ENCODE results near the gene CBX8.
A peak's percentile ranks its signal among the peaks of the same experiment; 100 is the strongest.

CBX8 gene

GRCh38 chr17:79781736-79782575 lies 14.9 kb downstream of the CBX8 start:
- Histone ChIP-seq H3K27ac (ENCODE audit: low read length) (no peak overlapping the region), H3K9me3 (ENCODE audit: control insufficient read depth, insufficient read depth, low read length) (no peaks in the 10 kb centered on the region), H3K36me3 (ENCODE audit: control insufficient read depth, insufficient read depth, low read length) (peaks cover 44% of the 10 kb centered on the region), H3K4me3 (ENCODE audit: low read length) (no peak overlapping the region), H3K4me1 (ENCODE audit: control insufficient read depth, insufficient read depth, low read length) (peaks cover 1% of the 10 kb centered on the region; the same call in 1 of the 2 replicates), H3K27me3 (ENCODE audit: control insufficient read depth, insufficient read depth, low read length) (no peaks in the 10 kb centered on the region)
- no peak for DNase-seq (ENCODE audit: low read depth, low spot score)
- WGBS (ENCODE audit: insufficient coverage, insufficient read length) = no CpG with 5 or more reads among the region's 27 CpGs

DNA sequence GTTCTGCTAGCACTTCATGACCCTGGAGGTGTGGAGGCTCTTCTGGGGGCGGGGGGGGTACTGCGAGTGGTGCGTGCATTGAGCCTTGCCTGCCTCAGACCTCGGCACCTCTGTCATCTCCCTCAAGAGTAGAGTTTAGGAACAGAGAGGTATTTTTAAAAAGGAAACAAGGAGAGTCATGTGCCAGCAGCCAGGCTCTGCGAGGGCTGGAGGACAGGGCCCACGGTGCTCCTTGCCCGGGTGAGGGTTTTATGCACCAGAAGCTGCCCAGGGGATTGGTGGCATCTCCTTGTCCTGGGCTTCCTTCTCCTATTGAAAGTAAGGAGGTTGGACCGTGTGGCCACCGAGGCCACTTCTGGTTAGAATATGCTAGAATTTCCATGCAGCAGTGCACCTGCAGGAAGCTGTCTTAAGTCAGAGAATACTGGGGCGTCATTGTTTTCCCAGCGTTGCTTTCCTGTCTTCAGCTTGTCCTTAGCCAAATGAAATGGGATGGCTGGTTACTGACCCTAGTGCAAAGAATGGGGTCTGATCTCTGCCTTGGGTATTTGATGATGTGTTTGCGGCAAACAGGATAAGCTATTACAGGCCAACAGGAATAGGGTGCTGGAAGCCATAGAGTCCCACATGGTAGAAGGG lies 15.7 kb downstream of the CBX8 start:
- WGBS (ENCODE audit: insufficient coverage, insufficient read length) = no CpG with 5 or more reads among the region's 12 CpGs
- Histone ChIP-seq H3K27ac (ENCODE audit: low read length) (no peak overlapping the region), H3K27me3 (ENCODE audit: control insufficient read depth, insufficient read depth, low read length) (no peaks in the 10 kb centered on the region), H3K9me3 (ENCODE audit: control insufficient read depth, insufficient read depth, low read length) (no peaks in the 10 kb centered on the region), H3K36me3 (ENCODE audit: control insufficient read depth, insufficient read depth, low read length) (peaks cover 44% of the 10 kb centered on the region), H3K4me3 (ENCODE audit: low read length) (no peak overlapping the region), H3K4me1 (ENCODE audit: control insufficient read depth, insufficient read depth, low read length) (peaks cover 1% of the 10 kb centered on the region; the same call in 1 of the 2 replicates)
- no peak for DNase-seq (ENCODE audit: low read depth, low spot score)

- Histone ChIP-seq H3K27ac (ENCODE audit: low read length) (no peak overlapping the region), H3K27me3 (ENCODE audit: control insufficient read depth, insufficient read depth, low read length) (no peaks in the 10 kb centered on the region), H3K9me3 (ENCODE audit: control insufficient read depth, insufficient read depth, low read length) (no peaks in the 10 kb centered on the region), H3K4me1 (ENCODE audit: control insufficient read depth, insufficient read depth, low read length) (peaks cover 1% of the 10 kb centered on the region; the same call in 1 of the 2 replicates), H3K4me3 (ENCODE audit: low read length) (no peak overlapping the region; the same call in 1 of the 2 replicates), H3K36me3 (ENCODE audit: control insufficient read depth, insufficient read depth, low read length) (peaks cover 39% of the 10 kb centered on the region)
- DNase-seq (ENCODE audit: low read depth, low spot score) = no peak
- no CpG with 5 or more reads among the region's 10 CpGs for WGBS (ENCODE audit: insufficient coverage, insufficient read length)
Observed at GRCh38 chr17:79779661-79780365, 17.1 kb downstream of the CBX8 start.

GRCh38 chr17:79779084-79779529 lies 17.8 kb downstream of the CBX8 start:
- peaks cover 32% of the 10 kb centered on the region for H3K36me3 ChIP-seq (ENCODE audit: control insufficient read depth, insufficient read depth, low read length)
- no peaks in the 10 kb centered on the region for H3K27me3 ChIP-seq (ENCODE audit: control insufficient read depth, insufficient read depth, low read length)
- DNase-seq (ENCODE audit: low read depth, low spot score) = no peak
- peaks cover 1% of the 10 kb centered on the region; the same call in 1 of the 2 replicates for H3K4me1 ChIP-seq (ENCODE audit: control insufficient read depth, insufficient read depth, low read length)
- no peaks in the 10 kb centered on the region for H3K9me3 ChIP-seq (ENCODE audit: control insufficient read depth, insufficient read depth, low read length)
- H3K4me3 ChIP-seq (ENCODE audit: low read length) = peak overlapping the region; percentile 99; the same call in 1 of the 2 replicates
- H3K27ac ChIP-seq (ENCODE audit: low read length) = no peak overlapping the region
- WGBS (ENCODE audit: insufficient coverage, insufficient read length) = no CpG with 5 or more reads among the region's 17 CpGs

DNA sequence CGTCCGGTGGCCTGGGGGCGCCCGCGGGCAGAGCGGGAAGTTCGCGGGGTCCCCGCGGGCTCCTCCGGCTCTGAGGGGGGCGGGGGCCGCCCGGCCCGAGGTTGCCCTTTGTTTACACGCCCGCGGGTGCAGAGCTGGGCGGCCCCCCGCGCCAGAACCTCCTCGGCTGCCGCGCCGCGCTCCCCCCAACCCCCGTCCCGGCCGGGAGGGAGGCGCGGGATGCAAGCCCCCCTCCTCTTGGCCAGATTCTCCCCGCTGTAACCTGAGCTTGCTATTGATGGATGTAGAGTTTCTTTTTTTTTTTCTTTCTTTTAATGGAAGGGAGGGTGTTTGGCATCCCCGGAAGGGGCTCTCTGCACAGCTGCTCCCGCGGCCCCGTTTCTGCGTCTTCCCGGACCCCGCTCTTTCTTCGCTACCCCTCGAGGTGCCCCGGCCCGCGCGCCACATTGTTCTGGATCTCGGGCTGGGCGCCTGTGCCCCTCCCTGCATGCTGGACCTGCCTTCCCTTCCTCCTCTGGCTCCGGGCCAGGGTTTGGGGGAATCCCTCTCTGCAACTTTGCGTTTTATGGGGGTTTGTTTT lies 18.3 kb downstream of the CBX8 start:
- Histone ChIP-seq H3K9me3 (ENCODE audit: control insufficient read depth, insufficient read depth, low read length) (no peaks in the 10 kb centered on the region), H3K36me3 (ENCODE audit: control insufficient read depth, insufficient read depth, low read length) (peaks cover 28% of the 10 kb centered on the region), H3K4me1 (ENCODE audit: control insufficient read depth, insufficient read depth, low read length) (peaks cover 1% of the 10 kb centered on the region; the same call in 1 of the 2 replicates), H3K27ac (ENCODE audit: low read length) (no peak overlapping the region), H3K27me3 (ENCODE audit: control insufficient read depth, insufficient read depth, low read length) (no peaks in the 10 kb centered on the region), H3K4me3 (ENCODE audit: low read length) (peak overlapping the region; percentile 99)
- WGBS (ENCODE audit: insufficient coverage, insufficient read length) = no CpG with 5 or more reads among the region's 49 CpGs
- no peak for DNase-seq (ENCODE audit: low read depth, low spot score)

- no peak for DNase-seq (ENCODE audit: low read depth, low spot score)
- Histone ChIP-seq H3K27ac (ENCODE audit: low read length) (no peak within 1 kb of the TSS), H3K4me3 (ENCODE audit: low read length) (peak within 1 kb of the TSS; percentile 99), H3K9me3 (ENCODE audit: control insufficient read depth, insufficient read depth, low read length) (no peaks in the 10 kb centered on the region), H3K27me3 (ENCODE audit: control insufficient read depth, insufficient read depth, low read length) (no peaks in the 10 kb centered on the region), H3K36me3 (ENCODE audit: control insufficient read depth, insufficient read depth, low read length) (peaks cover 26% of the 10 kb centered on the region), H3K4me1 (ENCODE audit: control insufficient read depth, insufficient read depth, low read length) (peaks cover 1% of the 10 kb centered on the region; the same call in 1 of the 2 replicates)
- no CpG with 5 or more reads among the region's 96 CpGs for WGBS (ENCODE audit: insufficient coverage, insufficient read length)
Observed at GRCh38 chr17:79777894-79778503, 18.9 kb downstream of the CBX8 start, which contains the start of gene CBX2. Gene CBX2, plus strand, starts transcription at chr17:79778148. Its CDS starts 88 bp downstream, at chr17:79778236.

DNA sequence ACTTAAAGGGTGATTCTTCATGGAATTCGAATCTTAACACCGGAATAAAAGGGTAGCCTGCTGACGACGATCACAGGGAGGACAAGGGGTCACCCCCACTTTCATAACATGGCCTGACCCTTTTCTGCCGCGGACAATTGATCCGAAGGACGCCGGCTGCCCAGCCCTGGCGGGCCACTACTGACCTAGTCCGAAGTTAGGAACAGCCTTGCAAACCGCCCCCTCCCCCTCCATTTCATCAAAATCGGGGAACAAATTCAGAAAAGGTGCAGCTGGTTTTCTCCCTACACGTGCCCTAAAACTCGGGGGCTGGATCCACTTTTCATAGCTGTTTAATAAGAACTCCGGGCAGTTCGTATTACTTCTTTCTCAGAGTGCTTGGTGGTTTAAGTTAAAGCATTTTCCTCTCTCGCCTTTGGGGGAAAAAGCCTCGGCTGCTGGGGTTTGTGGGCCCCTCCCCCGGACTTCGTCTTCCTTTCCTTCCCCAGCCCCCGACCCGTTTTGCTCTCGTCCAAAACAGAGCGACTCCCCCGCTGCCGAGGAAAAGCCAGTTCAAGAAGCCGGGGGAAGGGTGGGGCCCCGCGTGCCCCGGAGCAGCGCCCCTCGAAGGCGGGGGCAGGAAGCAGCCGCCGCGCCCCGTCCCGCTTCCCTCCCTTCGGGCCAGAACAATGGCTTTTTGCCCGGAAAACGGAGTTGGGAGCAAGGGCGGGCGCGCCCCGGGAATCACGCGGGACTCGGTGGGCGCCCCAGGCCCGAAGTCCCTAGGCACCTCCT lies 19.6 kb downstream of the CBX8 start:
- H3K27ac ChIP-seq (ENCODE audit: low read length) = no peak overlapping the region

DNA sequence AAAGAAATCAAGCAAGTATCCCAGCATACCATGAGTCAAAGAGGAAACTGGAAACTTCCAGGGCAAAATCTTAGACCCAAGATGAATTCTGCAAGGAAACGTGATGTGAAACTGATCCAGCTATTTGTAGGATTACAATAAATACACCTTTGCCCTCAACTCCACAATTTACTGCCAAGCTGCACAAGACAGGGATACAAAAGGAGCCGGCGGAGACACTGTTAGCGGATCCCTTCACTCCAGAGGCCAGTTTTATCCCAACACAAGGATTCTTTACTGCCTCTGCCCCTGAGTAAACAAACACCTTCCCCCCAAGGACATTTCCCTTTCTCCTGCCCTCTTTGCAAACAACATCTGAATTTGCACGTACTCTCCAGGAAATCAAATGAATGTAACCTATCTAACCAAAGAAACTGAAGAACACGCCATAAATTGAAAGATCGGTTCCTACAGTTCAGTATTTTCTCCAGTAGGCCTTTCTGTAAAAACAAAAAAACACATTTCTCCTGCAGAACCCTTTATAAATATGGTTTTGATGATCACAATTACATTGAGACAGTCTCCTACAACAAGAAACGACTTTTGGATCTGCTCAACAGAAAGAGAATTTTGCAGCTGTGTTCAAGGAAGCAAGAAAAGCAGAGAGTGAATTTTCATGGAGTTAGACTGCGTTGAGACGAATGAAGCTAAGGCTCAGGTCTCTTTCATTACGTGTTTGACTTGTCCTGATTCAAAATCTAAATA lies 20.3 kb downstream of the CBX8 start:
- no CpG with 5 or more reads among the region's 11 CpGs for WGBS (ENCODE audit: insufficient coverage, insufficient read length)
- Histone ChIP-seq H3K4me1 (ENCODE audit: control insufficient read depth, insufficient read depth, low read length) (peaks cover 1% of the 10 kb centered on the region; the same call in 1 of the 2 replicates), H3K9me3 (ENCODE audit: control insufficient read depth, insufficient read depth, low read length) (no peaks in the 10 kb centered on the region), H3K27me3 (ENCODE audit: control insufficient read depth, insufficient read depth, low read length) (no peaks in the 10 kb centered on the region), H3K36me3 (ENCODE audit: control insufficient read depth, insufficient read depth, low read length) (peaks cover 12% of the 10 kb centered on the region), H3K27ac (ENCODE audit: low read length) (no peak overlapping the region), H3K4me3 (ENCODE audit: low read length) (no peak overlapping the region)
- no peak for DNase-seq (ENCODE audit: low read depth, low spot score)

More for the DNA sequence above, 19.6 kb downstream of the CBX8 start:
- no peaks in the 10 kb centered on the region for H3K27me3 ChIP-seq (ENCODE audit: control insufficient read depth, insufficient read depth, low read length)
- H3K36me3 ChIP-seq (ENCODE audit: control insufficient read depth, insufficient read depth, low read length) = peaks cover 20% of the 10 kb centered on the region
- DNase-seq (ENCODE audit: low read depth, low spot score) = no peak
- no peaks in the 10 kb centered on the region for H3K9me3 ChIP-seq (ENCODE audit: control insufficient read depth, insufficient read depth, low read length)
- no CpG with 5 or more reads among the region's 51 CpGs for WGBS (ENCODE audit: insufficient coverage, insufficient read length)
- H3K4me3 ChIP-seq (ENCODE audit: low read length) = peak overlapping the region; percentile 28; the same call in 1 of the 2 replicates
- H3K4me1 ChIP-seq (ENCODE audit: control insufficient read depth, insufficient read depth, low read length) = peaks cover 1% of the 10 kb centered on the region; the same call in 1 of the 2 replicates

DNA sequence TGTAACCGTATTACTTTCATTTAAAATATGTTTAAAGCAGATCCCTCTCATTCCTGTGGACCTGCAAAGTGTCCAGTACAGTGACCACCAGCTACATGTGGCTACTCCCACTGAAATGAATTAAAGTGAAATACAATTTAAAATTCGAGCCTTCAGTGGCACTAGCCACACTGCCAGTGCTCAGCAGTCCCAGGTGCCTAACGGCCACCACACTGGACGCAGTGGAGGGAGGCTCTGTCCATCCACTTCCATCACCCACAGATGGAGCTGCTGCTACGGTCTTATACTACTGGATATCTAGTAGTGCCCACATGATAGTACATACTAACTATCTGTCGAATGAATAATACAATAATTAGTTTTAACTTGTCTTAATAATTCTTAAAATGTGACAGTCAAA lies 21.2 kb downstream of the CBX8 start:
- DNase-seq (ENCODE audit: low read depth, low spot score) = no peak
- Histone ChIP-seq H3K27me3 (ENCODE audit: control insufficient read depth, insufficient read depth, low read length) (no peaks in the 10 kb centered on the region), H3K4me1 (ENCODE audit: control insufficient read depth, insufficient read depth, low read length) (peaks cover 1% of the 10 kb centered on the region; the same call in 1 of the 2 replicates), H3K9me3 (ENCODE audit: control insufficient read depth, insufficient read depth, low read length) (no peaks in the 10 kb centered on the region), H3K4me3 (ENCODE audit: low read length) (no peak overlapping the region), H3K36me3 (ENCODE audit: control insufficient read depth, insufficient read depth, low read length) (peaks cover 6% of the 10 kb centered on the region; the same call in 1 of the 2 replicates), H3K27ac (ENCODE audit: low read length) (no peak overlapping the region)
- no CpG with 5 or more reads among the region's 6 CpGs for WGBS (ENCODE audit: insufficient coverage, insufficient read length)

Data from iPS DF 6.9 (cell line).